Measurements from ENCODE around the gene CPEB4. TPM values are rescaled to one million over a fixed set of nuclear protein-coding genes. Genes with fewer than 3 reads are reported as not detected.

Gene CPEB4
- total and polyA plus RNA-seq, 9 of the 15 experiments (the other 6 are each of a cell fraction or from before 2014, with no cell fraction given) = 7.4 to 21.3 (median 12.4) TPM

- TF ChIP-seq KLF10 (CRISPR knock-in tag; IDR thresholded peaks at IDR 0.05) (no peak), TOE1 (IDR thresholded peaks at IDR 0.05; ENCODE audit: borderline replicate concordance) (peak; percentile 81), TOE1 (CRISPR knock-in tag; IDR thresholded peaks at IDR 0.05; ENCODE audit: borderline replicate concordance, low read depth) (no peak), ZNF589 (CRISPR knock-in tag; IDR thresholded peaks at IDR 0.05; ENCODE audit: low read depth) (0 out of 2 replicates have a peak, but pooled peaks have one; percentile 47), BRF1 (IDR thresholded peaks at IDR 0.05; ENCODE audit: borderline replicate concordance, extremely low read depth, insufficient read length) (no peak), PTBP1 (IDR thresholded peaks at IDR 0.05; ENCODE audit: low read depth, low read length) (no peak), NFRKB (IDR thresholded peaks at IDR 0.05; ENCODE audit: low read depth) (no peak; the same call in 1 of the 2 replicates), ZNF507 (tag; conservative IDR thresholded peaks at IDR 0.05) (no peak), PCBP1 (IDR thresholded peaks at IDR 0.05; ENCODE audit: low read depth, low read length, poor library complexity, severe bottlenecking) (no peak), POLR2G (IDR thresholded peaks at IDR 0.05; ENCODE audit: low read depth, low read length) (no peak), CBX3 (IDR thresholded peaks at IDR 0.05; ENCODE audit: borderline replicate concordance in 1 of 2, low read length in 2 of 2) (peak in 1 of 2 experiments; percentile 91; a peak in 2 of 3 replicates), FOXA3 (CRISPR knock-in tag; conservative IDR thresholded peaks at IDR 0.05 in 1 of 2, IDR thresholded peaks at IDR 0.05 in 1 of 2) (peak; percentile 67 to 78; a peak in 3 of 4 replicates), MXI1 (IDR thresholded peaks at IDR 0.05; ENCODE audit: low read depth, low read length) (no peak; the same call in none of the 2 replicates), REST (IDR thresholded peaks at IDR 0.05; ENCODE audit: borderline replicate concordance) (peak; percentile 73), REST (CRISPR knock-in tag; IDR thresholded peaks at IDR 0.05; ENCODE audit: low read depth) (no peak), NR1H2 (CRISPR knock-in tag; IDR thresholded peaks at IDR 0.05) (no peak), ARID3B (CRISPR knock-in tag; IDR thresholded peaks at IDR 0.05; ENCODE audit: borderline replicate concordance) (no peak)
Observed at GRCh38 chr5:173839117-173839713, 48.9 kb upstream of the CPEB4 start (continued).
